Measurements from ENCODE around the gene HP. TPM values are rescaled to one million over a fixed set of nuclear protein-coding genes. Genes with fewer than 3 reads are reported as not detected.

HP gene
- total and polyA plus RNA-seq, 2 of the 8 experiments (the other 6 are each of a cell fraction or from before 2014, with no cell fraction given) = not detected

DNA sequence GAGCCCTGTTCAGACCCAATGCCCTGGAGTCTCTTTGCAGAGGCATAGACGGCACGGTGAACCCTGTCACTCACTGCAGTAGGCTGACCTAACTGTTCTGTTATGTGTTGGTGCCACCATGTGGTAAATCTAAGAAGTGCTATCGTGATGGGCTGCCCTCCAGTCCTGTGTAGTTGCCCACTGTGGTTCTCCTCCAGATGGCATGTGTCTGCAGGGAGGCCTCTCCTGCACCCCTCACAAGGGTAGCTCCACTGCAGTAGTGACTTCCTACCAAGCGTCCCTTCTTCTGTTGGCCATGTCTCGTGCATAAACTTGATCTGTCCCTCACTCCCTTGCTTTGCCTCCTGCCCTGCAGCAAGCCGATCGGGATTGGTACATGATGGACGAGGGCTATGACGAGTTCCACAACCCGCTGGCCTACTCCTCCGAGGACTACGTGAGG lies 45.1 kb downstream of the HP start:
- Histone ChIP-seq H3K79me1 (ENCODE audit: low read depth, low read length) (peaks cover 4% of the 10 kb centered on the region; the same call in 1 of the 2 replicates), H3K9me3 (ENCODE audit: insufficient read depth in 2 of 2, low read depth in 1 of 2, low read length in 1 of 2) (no peaks in the 10 kb centered on the region), H3K9ac (replicated peaks in 1 of 4; ENCODE audit: extremely low read depth in 1 of 4, low read depth in 3 of 4, low read length in 3 of 4) (no peak overlapping the region), H3K36me3 (ENCODE audit: control insufficient read depth in 2 of 4, insufficient read depth in 4 of 4, low read length in 3 of 4) (peaks cover 43 to 71% (median 60%) of the 10 kb centered on the region in 4 experiments), H2AK5ac (ENCODE audit: low read depth, low read length) (no peak overlapping the region), H3K23ac (ENCODE audit: insufficient read length) (no peak overlapping the region), H3K18ac (ENCODE audit: extremely low read depth, low read length) (no peak overlapping the region), H4K8ac (ENCODE audit: extremely low read depth, insufficient read depth, low read length) (0 out of 2 replicates have a peak overlapping the region, but pooled peaks have one; percentile 12), H3K27me3 (replicated peaks in 1 of 4; ENCODE audit: control insufficient read depth in 3 of 4, extremely low read depth in 1 of 4, insufficient read depth in 3 of 4, low read length in 3 of 4) (no peaks in the 10 kb centered on the region), H2BK5ac (ENCODE audit: low read depth, low read length) (no peak overlapping the region), H3K79me2 (ENCODE audit: control insufficient read depth in 1 of 2, insufficient read depth in 2 of 2, low read length in 2 of 2) (peaks cover 4 to 20% of the 10 kb centered on the region in 2 experiments), H3K23me2 (ENCODE audit: low read depth, low read length) (peaks cover 4% of the 10 kb centered on the region; the same call in 1 of the 2 replicates), H3K4ac (replicated peaks; ENCODE audit: insufficient read length, low read depth, low read length) (no peak overlapping the region), H3K4me1 (replicated peaks in 1 of 4; ENCODE audit: control insufficient read depth in 3 of 4, insufficient read depth in 4 of 4, low read length in 3 of 4) (no peaks in the 10 kb centered on the region), H2BK12ac (ENCODE audit: low read depth, low read length) (no peak overlapping the region), H2BK15ac (ENCODE audit: low read length) (no peak overlapping the region), H3K56ac (replicated peaks; ENCODE audit: insufficient read length, low read depth, low read length) (no peak overlapping the region), H2AFZ (ENCODE audit: low read length) (no peak overlapping the region), H3K14ac (ENCODE audit: insufficient read length) (no peak overlapping the region), H2BK20ac (ENCODE audit: low read length) (no peak overlapping the region), H3K4me2 (ENCODE audit: insufficient read depth in 1 of 2, low read depth in 2 of 2, low read length in 2 of 2) (no peak overlapping the region), H4K20me1 (replicated peaks in 1 of 2; ENCODE audit: control insufficient read depth in 1 of 2, insufficient read depth in 2 of 2, low read length in 2 of 2) (peaks cover 8 to 15% of the 10 kb centered on the region in 2 experiments), H2BK120ac (replicated peaks; ENCODE audit: low read depth, low read length) (no peak overlapping the region), H3K4me3 (ENCODE audit: extremely low read depth in 1 of 4, insufficient read depth in 2 of 4, low read depth in 3 of 4, low read length in 4 of 4) (no peak overlapping the region), H4K91ac (replicated peaks; ENCODE audit: insufficient read length, low read length) (no peak overlapping the region), H4K5ac (ENCODE audit: insufficient read length, low read depth, low read length) (no peak overlapping the region), H3K27ac (ENCODE audit: low read depth, low read length) (no peak overlapping the region)
- DNase-seq (ENCODE audit: low read depth in 1 of 2, low spot score in 2 of 2) = peak; percentile 19 to 77
- ChIA-PET POLR2A (ENCODE audit: partially characterized antibody) (interaction anchor here (1.0 to 2.4 kb wide), 2 partner anchors 9 to 12 kb away, joined by 3 to 8 read pairs; no protein-coding TSS in a partner anchor), CTCF (ENCODE audit: partially characterized antibody) (interaction anchor here (0.8 to 11.4 kb wide), 19 partner anchors 9 to 217 kb away, joined by 3 to 108 read pairs (median 4); partner anchors contain the start of genes HPR and ZNF821)
- peak; percentile 57; the same call in 1 of the 2 replicates for TF ChIP-seq TEAD4 (IDR thresholded peaks at IDR 0.05; ENCODE audit: low read depth, low read length)
- peak; percentile 61 to 86 (median 83) for TF ChIP-seq CTCF (IDR thresholded peaks at IDR 0.05; ENCODE audit: control extremely low read depth in 1 of 3, insufficient read depth in 1 of 3, low read depth in 1 of 3, low read length in 3 of 3)
- TF ChIP-seq RAD21 (IDR thresholded peaks at IDR 0.05 in 1 of 2, conservative IDR thresholded peaks at IDR 0.05 in 1 of 2; ENCODE audit: low read depth in 2 of 2, low read length in 2 of 2) = peak; percentile 85 to 88
- no peak for TF ChIP-seq JUND (IDR thresholded peaks at IDR 0.05; ENCODE audit: low read length)
- TF ChIP-seq CEBPB (IDR thresholded peaks at IDR 0.05; ENCODE audit: low read depth, low read length) = no peak
- no peak for TF ChIP-seq CBX8 (IDR thresholded peaks at IDR 0.05; ENCODE audit: borderline replicate concordance, low read depth, low read length)
- 79% methylated on average over 12 of the region's 12 CpGs; no CpG with 5 or more reads in 1 of the 2 experiments for WGBS, 2 experiments (ENCODE audit: extremely low coverage in 1 of 2, insufficient coverage in 1 of 2, insufficient read length in 1 of 2, insufficient replicate concordance in 2 of 2, low coverage in 1 of 2, low lambda C conversion rate in 2 of 2, missing lambda C conversion rate in 1 of 2)
- FAIRE-seq = peak; percentile 98

Measured in H1 (cell line).